Germinal center (tissue), 1 donor: ENCODE data around the gene LGALS3.
A peak's percentile ranks its signal among the peaks of the same experiment; 100 is the strongest.
"Not testable (repeated sequence)": the region's sequence is repeated elsewhere in the genome, so short reads cannot be mapped to it uniquely, and the experiment has no call there.

ENCODE experiments used
- DNase-seq: peaks from one replicate; pipeline ENCODE4 v3.0.0; 2012; ENCODE audit warnings: mixed read lengths, low spot score

The LGALS3 gene

GRCh38 chr14:55129086-55129427, at the start of gene LGALS3:
Gene LGALS3 (plus strand): TSS chr14:55129252. CDS start chr14:55137374, 8,122 bp downstream.
- DNase-seq: no peak

- DNase-seq: not testable (repeated sequence)
These were observed 49.1 kb upstream of the LGALS3 start for GRCh38 chr14:55079961-55080360.

GRCh38 chr14:55084401-55085059, 44.5 kb upstream of the LGALS3 start:
- DNase-seq: no peak

- no peak for DNase-seq
These were observed 43.9 kb upstream of the LGALS3 start for GRCh38 chr14:55085060-55085660.

- DNase-seq: no peak
These were observed 42.1 kb upstream of the LGALS3 start for GRCh38 chr14:55086938-55087337.

- DNase-seq: no peak
These were observed 40.7 kb upstream of the LGALS3 start for GRCh38 chr14:55088356-55088755.

- no peak for DNase-seq
These were observed 36.7 kb upstream of the LGALS3 start for GRCh38 chr14:55092341-55092740.

GRCh38 chr14:55094292-55095157, 34.5 kb upstream of the LGALS3 start:
- no peak for DNase-seq

GRCh38 chr14:55097881-55098560, 31.0 kb upstream of the LGALS3 start:
- peak; percentile 54 for DNase-seq

GRCh38 chr14:55098561-55098898, 30.5 kb upstream of the LGALS3 start:
- no peak for DNase-seq

GRCh38 chr14:55099756-55100155, 29.3 kb upstream of the LGALS3 start:
- DNase-seq: no peak

GRCh38 chr14:55101698-55102097, 27.4 kb upstream of the LGALS3 start:
- no peak for DNase-seq

- peak; percentile 80 for DNase-seq
These were observed 26.9 kb upstream of the LGALS3 start for GRCh38 chr14:55102141-55102621.

GRCh38 chr14:55103005-55103640, 25.9 kb upstream of the LGALS3 start:
- no peak for DNase-seq

- no peak for DNase-seq
These were observed 24.8 kb upstream of the LGALS3 start for GRCh38 chr14:55103971-55104954.

- DNase-seq: no peak
These were observed 23.1 kb upstream of the LGALS3 start for GRCh38 chr14:55105991-55106390.

GRCh38 chr14:55107766-55108554, 21.1 kb upstream of the LGALS3 start:
- DNase-seq: no peak

GRCh38 chr14:55109836-55110235, 19.2 kb upstream of the LGALS3 start:
- no peak for DNase-seq

GRCh38 chr14:55111122-55111708, 17.8 kb upstream of the LGALS3 start:
- no peak for DNase-seq
